Tibial artery (tissue), 4 donors: ENCODE measurements around the gene DEPDC4.
A peak's percentile ranks its signal among the peaks of the same experiment; 100 is the strongest.
"Not testable (repeated sequence)": the region's sequence is repeated elsewhere in the genome, so short reads cannot be mapped to it uniquely, and the experiment has no call there.

Source experiments
- DNase-seq, 2 donors: peaks; one replicate each; pipeline ENCODE4 v3.0.0-alpha.2; 2019
- H3K27ac ChIP-seq, 2 donors: fragments of 200-600 bp; sonication (generic) in 1 of 2; 1 replicate in 1 of 2; 2 replicates in 1 of 2; pipeline ENCODE4 v1.5.1; 2018 to 2019; ENCODE audit warnings: mild to moderate bottlenecking in 1 of 2
- H3K27me3 ChIP-seq, 2 donors: fragments of 200-600 bp; sonication (generic) in 1 of 2; one replicate each; pipeline versions ENCODE4 v1.5.1 to v1.6.0; 2016 to 2019
- H3K36me3 ChIP-seq, 3 donors: fragments of 200-600 bp; sonication (generic) in 2 of 3; one replicate each; pipeline ENCODE4 v1.5.1; 2016 to 2019; ENCODE audit warnings: mild to moderate bottlenecking in 2 of 3
- H3K4me1 ChIP-seq, 4 donors: fragments of 200-600 bp; sonication (generic) in 2 of 4; 1 replicate in 3 of 4; 2 replicates in 1 of 4; pipeline ENCODE4 v1.5.1; 2016 to 2019
- H3K4me3 ChIP-seq, 2 donors: fragments of 200-600 bp; sonication (generic) in 1 of 2; 1 replicate in 1 of 2; 2 replicates in 1 of 2; pipeline ENCODE4 v1.5.1; 2018 to 2019; ENCODE audit warnings: mild to moderate bottlenecking in 2 of 2
- H3K9me3 ChIP-seq, 3 donors: fragments of 200-600 bp; sonication (generic) in 1 of 3; one replicate each; pipeline ENCODE4 v1.5.1; 2016 to 2019
- intact Hi-C: fragments of 100-400 bp; cut with DNase I; formaldehyde crosslinking; loops from one replicate; pipeline ENCODE4 v1.15.0; 2023; ENCODE audit warnings: low total_unique reads
- TF ChIP-seq, protein P1 (sequence below), 2 experiments: fragments of 200-600 bp in 1 of 2; fragments of 450-650 bp in 1 of 2; IDR thresholded peaks; one replicate each; pipeline ENCODE4 v1.5.1; 2017 to 2019; ENCODE audit warnings: antibody characterized with exemption in 2 of 2, mild to moderate bottlenecking in 1 of 2, moderate library complexity in 1 of 2

The DEPDC4 gene

DNA sequence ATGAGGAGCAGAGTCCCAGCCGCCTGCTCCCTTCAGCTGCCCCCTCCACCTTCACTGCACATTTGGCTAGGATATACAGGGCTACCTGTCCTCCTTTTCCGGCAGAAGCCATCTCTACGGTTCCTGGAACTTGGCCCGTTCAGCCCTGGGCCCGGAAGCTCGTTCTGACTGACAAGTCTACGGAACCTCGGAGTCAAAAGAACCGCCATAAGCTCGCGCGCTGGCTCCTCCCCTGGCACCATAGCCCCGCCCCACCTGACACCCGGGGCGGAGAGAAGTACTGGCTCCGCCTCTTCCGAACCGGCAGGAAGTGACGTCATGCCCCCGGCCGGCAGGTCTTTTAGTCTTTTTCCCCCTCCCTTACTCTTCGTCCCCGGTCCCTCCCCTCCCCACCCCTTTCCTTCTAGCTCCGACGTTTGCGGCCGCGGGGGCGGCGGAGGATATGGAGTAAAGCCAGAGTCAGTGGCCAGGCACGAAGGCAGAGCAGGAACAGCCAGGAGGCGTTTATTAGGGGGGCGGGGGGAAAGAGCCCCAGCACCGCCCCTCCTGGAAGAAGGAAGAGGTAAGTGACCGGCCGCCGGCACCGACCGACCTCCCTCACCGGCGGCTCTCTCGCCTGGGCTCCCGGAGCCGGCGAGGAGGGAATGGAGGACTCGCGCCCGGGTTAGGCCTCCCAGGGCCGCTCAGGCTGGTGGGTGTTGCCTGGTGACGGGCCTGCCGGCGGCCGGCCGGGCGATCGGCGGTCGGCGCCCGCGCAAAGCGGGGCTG is at the start of gene DEPDC4, which contains the start of gene SCYL2:
TSS of gene DEPDC4 (minus strand) at position 245 of the 768 bp plus-strand sequence. CDS start at position 242, 3 bp downstream.
TSS of gene SCYL2 (plus strand) at position 343 of the 768 bp plus-strand sequence. CDS start 15,794 bp downstream, outside the sequence.
- H3K27me3 ChIP-seq, result no peaks in the 10 kb centered on the region
- H3K27ac ChIP-seq, result peak within 1 kb of the TSS; percentile 99 to 100
- no peaks in the 10 kb centered on the region for H3K36me3 ChIP-seq
- H3K4me1 ChIP-seq, result peaks cover 0 to 30% (median 19%) of the 10 kb centered on the region in 4 donors
- H3K4me3 ChIP-seq, result peak within 1 kb of the TSS; percentile 99
- DNase-seq, result peak; percentile 96 to 98
- intact Hi-C loops, result loop anchor here (5.0 kb wide), 1 partner anchor 120 kb away; no protein-coding TSS in a partner anchor
- TF ChIP-seq, protein P1, sequence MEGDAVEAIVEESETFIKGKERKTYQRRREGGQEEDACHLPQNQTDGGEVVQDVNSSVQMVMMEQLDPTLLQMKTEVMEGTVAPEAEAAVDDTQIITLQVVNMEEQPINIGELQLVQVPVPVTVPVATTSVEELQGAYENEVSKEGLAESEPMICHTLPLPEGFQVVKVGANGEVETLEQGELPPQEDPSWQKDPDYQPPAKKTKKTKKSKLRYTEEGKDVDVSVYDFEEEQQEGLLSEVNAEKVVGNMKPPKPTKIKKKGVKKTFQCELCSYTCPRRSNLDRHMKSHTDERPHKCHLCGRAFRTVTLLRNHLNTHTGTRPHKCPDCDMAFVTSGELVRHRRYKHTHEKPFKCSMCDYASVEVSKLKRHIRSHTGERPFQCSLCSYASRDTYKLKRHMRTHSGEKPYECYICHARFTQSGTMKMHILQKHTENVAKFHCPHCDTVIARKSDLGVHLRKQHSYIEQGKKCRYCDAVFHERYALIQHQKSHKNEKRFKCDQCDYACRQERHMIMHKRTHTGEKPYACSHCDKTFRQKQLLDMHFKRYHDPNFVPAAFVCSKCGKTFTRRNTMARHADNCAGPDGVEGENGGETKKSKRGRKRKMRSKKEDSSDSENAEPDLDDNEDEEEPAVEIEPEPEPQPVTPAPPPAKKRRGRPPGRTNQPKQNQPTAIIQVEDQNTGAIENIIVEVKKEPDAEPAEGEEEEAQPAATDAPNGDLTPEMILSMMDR (IDR thresholded peaks at IDR 0.05), result no peak
- no peaks in the 10 kb centered on the region for H3K9me3 ChIP-seq

DNA sequence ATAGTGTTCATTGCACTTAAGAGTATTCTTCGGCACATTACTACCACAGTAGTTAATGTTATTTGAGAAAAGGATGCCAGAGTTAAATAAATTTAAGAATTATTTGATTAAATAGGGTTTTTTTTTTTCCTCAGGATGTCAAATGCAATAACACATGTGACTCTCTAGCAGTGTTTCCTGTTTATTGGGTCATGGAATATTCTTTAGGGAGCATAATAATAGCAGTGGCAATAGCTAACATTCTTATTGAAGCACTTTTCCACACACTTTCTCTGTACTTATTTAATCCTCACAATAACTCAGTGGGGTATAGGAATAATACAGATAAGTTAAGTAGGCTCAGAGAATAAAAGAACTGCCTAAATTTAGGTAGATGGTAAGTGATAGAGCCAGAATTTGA is 44.4 kb upstream of the DEPDC4 start:
- H3K9me3 ChIP-seq, result no peaks in the 10 kb centered on the region
- no peak for DNase-seq
- no peaks in the 10 kb centered on the region for H3K4me1 ChIP-seq
- H3K27me3 ChIP-seq, result no peaks in the 10 kb centered on the region
- TF ChIP-seq, protein P1 (IDR thresholded peaks at IDR 0.05), result no peak
- peaks cover 25 to 49% (median 33%) of the 10 kb centered on the region in 3 donors for H3K36me3 ChIP-seq
- intact Hi-C loops, result no loop called here
- no peak overlapping the region for H3K27ac ChIP-seq
- H3K4me3 ChIP-seq, result no peak overlapping the region

DNA sequence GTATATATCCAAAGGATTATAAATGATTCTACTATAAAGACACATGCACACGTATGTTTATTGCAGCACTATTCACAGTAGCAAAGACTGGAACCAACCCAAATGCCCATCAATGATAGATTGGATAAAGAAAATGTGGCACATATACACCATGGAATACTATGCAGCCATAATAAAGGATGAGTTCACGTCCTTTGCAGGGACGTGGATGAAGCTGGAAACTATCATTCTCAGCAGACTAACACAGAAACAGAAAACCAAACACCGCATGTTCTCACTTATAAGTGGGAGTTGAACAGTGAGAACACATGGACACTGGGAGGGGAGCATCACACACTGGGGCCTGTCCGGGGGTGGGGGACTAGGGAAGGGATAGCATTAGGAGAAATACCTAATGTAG is 41.3 kb upstream of the DEPDC4 start:
- H3K4me1 ChIP-seq, H3K27ac ChIP-seq, intact Hi-C loops, H3K27me3 ChIP-seq, H3K4me3 ChIP-seq, DNase-seq, H3K9me3 ChIP-seq: not testable (repeated sequence)
- H3K36me3 ChIP-seq, result peaks cover 27 to 41% (median 31%) of the 10 kb centered on the region in 3 donors

DNA sequence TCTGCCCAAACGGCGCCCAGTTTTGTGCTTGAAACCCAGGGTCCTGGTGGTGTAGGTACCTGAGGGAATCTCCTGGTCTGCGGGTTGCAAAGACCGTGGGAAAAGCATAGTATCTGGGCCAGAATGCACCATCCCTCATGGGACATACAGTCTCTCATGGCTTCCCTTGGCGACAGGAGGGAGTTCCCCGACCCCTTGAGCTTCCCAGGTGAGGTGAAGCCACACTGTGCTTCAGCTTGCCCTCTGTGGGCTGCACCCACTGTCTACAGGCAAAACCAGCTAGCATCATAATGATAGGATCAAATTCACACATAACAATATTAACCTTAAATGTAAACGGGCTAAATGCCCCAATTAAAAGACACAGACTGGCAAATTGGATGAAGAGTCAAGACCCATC is 37.5 kb upstream of the DEPDC4 start:
- H3K4me3 ChIP-seq, intact Hi-C loops, H3K27me3 ChIP-seq, H3K9me3 ChIP-seq, H3K4me1 ChIP-seq, DNase-seq, H3K27ac ChIP-seq: not testable (repeated sequence)
- H3K36me3 ChIP-seq, result peaks cover 48 to 58% (median 56%) of the 10 kb centered on the region in 3 donors

DNA sequence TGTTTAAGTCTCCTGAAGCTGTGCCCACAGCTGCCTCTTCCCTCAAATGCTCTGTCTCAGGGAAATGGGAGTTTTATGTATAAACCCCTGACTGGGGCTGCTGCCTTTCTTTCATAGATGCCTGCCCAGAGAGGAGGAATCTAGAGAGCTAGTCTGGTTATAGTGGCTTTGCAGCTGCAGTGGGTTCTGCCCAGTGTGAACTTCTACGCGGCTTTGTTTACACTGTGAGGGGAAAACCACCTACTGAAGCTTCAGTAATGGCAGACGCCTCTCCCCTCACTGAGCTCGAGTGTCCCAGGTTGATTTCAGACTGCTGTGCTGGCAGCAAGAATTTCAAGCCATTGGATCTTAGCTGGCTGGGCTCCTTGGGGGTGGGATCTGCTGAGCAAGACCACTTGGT is 37.0 kb upstream of the DEPDC4 start:
- TF ChIP-seq, protein P1 (IDR thresholded peaks at IDR 0.05), result no peak
- Histone ChIP-seq H3K4me1 (no peaks in the 10 kb centered on the region), H3K4me3 (no peak overlapping the region), H3K9me3 (no peaks in the 10 kb centered on the region), H3K27me3 (no peaks in the 10 kb centered on the region), H3K36me3 (peaks cover 53 to 63% (median 61%) of the 10 kb centered on the region in 3 donors), H3K27ac (no peak overlapping the region)
- intact Hi-C loops, result no loop called here
- DNase-seq, result no peak

DNA sequence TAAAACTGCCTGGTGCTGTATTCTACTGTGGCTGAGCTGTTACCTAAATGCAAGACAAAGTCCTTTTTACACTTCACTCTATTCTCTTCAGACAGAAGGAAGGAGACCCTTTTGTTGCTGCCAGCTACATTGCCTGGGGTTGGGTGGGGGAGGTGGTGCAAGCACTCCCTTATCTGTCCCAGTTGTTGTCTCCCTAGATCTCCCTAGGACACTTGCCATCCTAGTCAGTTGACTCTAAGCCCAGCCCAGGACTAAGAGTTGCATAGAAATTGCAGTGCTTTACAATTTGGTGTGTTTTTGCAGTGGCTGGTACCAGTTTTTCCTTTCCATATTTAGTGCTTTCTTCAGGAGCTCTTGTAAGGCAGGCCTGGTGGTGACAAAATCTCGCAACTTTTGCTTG is 35.2 kb upstream of the DEPDC4 start:
- H3K27ac ChIP-seq, result no peak overlapping the region
- no peak overlapping the region for H3K4me3 ChIP-seq
- DNase-seq, result no peak
- H3K4me1 ChIP-seq, result no peaks in the 10 kb centered on the region
- TF ChIP-seq, protein P1 (IDR thresholded peaks at IDR 0.05), result no peak
- peaks cover 64 to 77% (median 67%) of the 10 kb centered on the region in 3 donors for H3K36me3 ChIP-seq
- H3K27me3 ChIP-seq, result no peaks in the 10 kb centered on the region
- H3K9me3 ChIP-seq, result no peaks in the 10 kb centered on the region
- intact Hi-C loops, result no loop called here
